HL-60 (cell line): Measurements from ENCODE around the gene MAD1L1.

Experiments
- GABPA ChIP-seq: IDR thresholded peaks from 2 replicates; pipeline ENCODE4 v1.6.1; 2012; ENCODE audit warnings: low read depth
- POLR2AphosphoS5 ChIP-seq: IDR thresholded peaks from 2 replicates; pipeline ENCODE4 v1.6.1; 2012; ENCODE audit warnings: low read depth
- SPI1 ChIP-seq: IDR thresholded peaks from 2 replicates; pipeline ENCODE4 v1.6.1; 2012; ENCODE audit warnings: low read depth, mild to moderate bottlenecking, borderline replicate concordance
- TF ChIP-seq, protein P1 (sequence below): IDR thresholded peaks from one replicate; pipeline ENCODE4 v1.5.1; 2011; ENCODE audit warnings: low read length, control low read depth, inconsistent platforms; ENCODE audit not compliant: insufficient read depth
- TF ChIP-seq, protein P2 (sequence below): IDR thresholded peaks from 2 replicates; pipeline ENCODE4 v1.6.1; 2012; ENCODE audit warnings: low read depth; ENCODE audit not compliant: insufficient replicate concordance

DNA sequence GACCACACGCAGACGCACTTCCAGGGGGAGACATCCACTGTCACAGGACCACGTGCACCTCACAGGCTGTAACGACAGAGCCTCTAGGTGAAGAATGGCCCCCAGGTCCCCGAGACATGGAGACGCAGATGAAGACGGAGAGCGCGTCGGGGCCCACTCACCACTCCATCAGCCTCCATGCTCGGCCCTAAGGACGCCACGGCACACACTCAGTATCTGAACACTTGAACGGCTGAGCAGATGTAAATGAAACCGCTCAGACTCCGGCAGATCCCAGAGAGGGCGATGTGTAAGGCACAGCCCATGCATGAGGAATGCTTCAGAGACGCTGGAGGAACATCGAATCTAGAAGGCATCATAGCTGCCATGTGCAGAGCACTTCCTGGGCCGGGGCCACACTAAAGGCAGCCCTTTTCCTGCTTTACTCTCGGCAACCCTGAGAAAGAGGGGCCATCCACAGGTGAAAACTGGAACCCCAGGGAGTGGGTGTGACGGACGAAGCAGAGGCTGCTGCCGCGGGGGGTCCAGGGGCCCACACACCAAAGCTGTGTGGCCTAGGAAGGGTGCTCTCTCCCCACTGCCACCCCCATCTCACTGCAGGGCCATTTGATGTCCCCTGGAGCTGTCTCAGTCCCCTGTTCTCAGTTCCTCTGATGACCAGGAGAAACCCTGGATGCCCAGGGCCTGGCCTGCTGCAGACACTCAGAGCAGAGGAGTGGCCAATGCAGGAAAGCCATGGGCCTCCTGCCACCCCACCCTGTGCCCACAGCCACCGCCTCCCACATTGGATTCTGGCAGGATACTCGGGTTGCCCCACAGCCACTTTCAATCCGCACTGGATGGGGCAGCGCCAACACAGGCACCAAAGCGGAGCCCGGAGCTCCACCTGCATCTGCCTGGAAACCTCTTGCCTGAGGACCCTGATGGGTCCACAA, 253.8 kb downstream of the MAD1L1 start:
- TF ChIP-seq, protein P1, sequence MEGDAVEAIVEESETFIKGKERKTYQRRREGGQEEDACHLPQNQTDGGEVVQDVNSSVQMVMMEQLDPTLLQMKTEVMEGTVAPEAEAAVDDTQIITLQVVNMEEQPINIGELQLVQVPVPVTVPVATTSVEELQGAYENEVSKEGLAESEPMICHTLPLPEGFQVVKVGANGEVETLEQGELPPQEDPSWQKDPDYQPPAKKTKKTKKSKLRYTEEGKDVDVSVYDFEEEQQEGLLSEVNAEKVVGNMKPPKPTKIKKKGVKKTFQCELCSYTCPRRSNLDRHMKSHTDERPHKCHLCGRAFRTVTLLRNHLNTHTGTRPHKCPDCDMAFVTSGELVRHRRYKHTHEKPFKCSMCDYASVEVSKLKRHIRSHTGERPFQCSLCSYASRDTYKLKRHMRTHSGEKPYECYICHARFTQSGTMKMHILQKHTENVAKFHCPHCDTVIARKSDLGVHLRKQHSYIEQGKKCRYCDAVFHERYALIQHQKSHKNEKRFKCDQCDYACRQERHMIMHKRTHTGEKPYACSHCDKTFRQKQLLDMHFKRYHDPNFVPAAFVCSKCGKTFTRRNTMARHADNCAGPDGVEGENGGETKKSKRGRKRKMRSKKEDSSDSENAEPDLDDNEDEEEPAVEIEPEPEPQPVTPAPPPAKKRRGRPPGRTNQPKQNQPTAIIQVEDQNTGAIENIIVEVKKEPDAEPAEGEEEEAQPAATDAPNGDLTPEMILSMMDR, result no peak
- TF ChIP-seq POLR2AphosphoS5, result no peak
- TF ChIP-seq GABPA, result no peak
- TF ChIP-seq, protein P2, sequence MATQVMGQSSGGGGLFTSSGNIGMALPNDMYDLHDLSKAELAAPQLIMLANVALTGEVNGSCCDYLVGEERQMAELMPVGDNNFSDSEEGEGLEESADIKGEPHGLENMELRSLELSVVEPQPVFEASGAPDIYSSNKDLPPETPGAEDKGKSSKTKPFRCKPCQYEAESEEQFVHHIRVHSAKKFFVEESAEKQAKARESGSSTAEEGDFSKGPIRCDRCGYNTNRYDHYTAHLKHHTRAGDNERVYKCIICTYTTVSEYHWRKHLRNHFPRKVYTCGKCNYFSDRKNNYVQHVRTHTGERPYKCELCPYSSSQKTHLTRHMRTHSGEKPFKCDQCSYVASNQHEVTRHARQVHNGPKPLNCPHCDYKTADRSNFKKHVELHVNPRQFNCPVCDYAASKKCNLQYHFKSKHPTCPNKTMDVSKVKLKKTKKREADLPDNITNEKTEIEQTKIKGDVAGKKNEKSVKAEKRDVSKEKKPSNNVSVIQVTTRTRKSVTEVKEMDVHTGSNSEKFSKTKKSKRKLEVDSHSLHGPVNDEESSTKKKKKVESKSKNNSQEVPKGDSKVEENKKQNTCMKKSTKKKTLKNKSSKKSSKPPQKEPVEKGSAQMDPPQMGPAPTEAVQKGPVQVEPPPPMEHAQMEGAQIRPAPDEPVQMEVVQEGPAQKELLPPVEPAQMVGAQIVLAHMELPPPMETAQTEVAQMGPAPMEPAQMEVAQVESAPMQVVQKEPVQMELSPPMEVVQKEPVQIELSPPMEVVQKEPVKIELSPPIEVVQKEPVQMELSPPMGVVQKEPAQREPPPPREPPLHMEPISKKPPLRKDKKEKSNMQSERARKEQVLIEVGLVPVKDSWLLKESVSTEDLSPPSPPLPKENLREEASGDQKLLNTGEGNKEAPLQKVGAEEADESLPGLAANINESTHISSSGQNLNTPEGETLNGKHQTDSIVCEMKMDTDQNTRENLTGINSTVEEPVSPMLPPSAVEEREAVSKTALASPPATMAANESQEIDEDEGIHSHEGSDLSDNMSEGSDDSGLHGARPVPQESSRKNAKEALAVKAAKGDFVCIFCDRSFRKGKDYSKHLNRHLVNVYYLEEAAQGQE, result no peak
- no peak for TF ChIP-seq SPI1
